ENCODE data around the gene PEX11G. TPM values are rescaled to one million over a fixed set of nuclear protein-coding genes. Genes with fewer than 3 reads are reported as not detected.

The PEX11G gene
- total RNA-seq, 1 donor from 2014 or later, result 3.1 TPM

Other genes with a start within 250 kb of the PEX11G start
- 38.6 TPM for gene INSR, start 194.6 kb downstream of the PEX11G start, total RNA-seq
- gene ARHGEF18, start 140.1 kb downstream of the PEX11G start, total RNA-seq, result 12.0 TPM
- 14.6 TPM for gene ZNF358, start 27.1 kb upstream of the PEX11G start, total RNA-seq
- 5.2 TPM for gene MCOLN1, start 33.6 kb upstream of the PEX11G start, total RNA-seq
- 52.7 TPM for gene PNPLA6, start 46.7 kb upstream of the PEX11G start, total RNA-seq
- gene CAMSAP3, start 106.8 kb upstream of the PEX11G start, total RNA-seq, result not detected
- 20.4 TPM for gene XAB2, start 140.5 kb upstream of the PEX11G start, total RNA-seq
- 44.9 TPM for gene PET100, start 140.8 kb upstream of the PEX11G start, total RNA-seq
- not detected for gene PCP2, start 144.7 kb upstream of the PEX11G start, total RNA-seq
- 2.6 TPM for gene STXBP2, start 148.1 kb upstream of the PEX11G start, total RNA-seq
- gene RETN, start 180.0 kb upstream of the PEX11G start, total RNA-seq, result 3.7 TPM
- not detected for gene MCEMP1, start 188.1 kb upstream of the PEX11G start, total RNA-seq
- 9.4 TPM for gene TRAPPC5, start 191.8 kb upstream of the PEX11G start, total RNA-seq
- under 0.01 TPM for gene FCER2, start 213.1 kb upstream of the PEX11G start, total RNA-seq
- gene CLEC4G, start 243.1 kb upstream of the PEX11G start, total RNA-seq, result 0.52 TPM

Data from skeletal muscle tissue (tissue), 1 donor.